GM21447 (cell line): ENCODE data around the gene PTK6.
"Not testable (repeated sequence)": the region's sequence is repeated elsewhere in the genome, so short reads cannot be mapped to it uniquely, and the experiment has no call there.

Experiments
- ATAC-seq: cut with Tn5 transposase; IDR thresholded peaks from one replicate; pipeline ENCODE4 v1.9.1; 2021; ENCODE audit not compliant: unreplicated experiment

PTK6 gene

GRCh38 chr20:63482021-63482587 is 55.1 kb downstream of the PTK6 start:
- no peak for ATAC-seq

- no peak for ATAC-seq
Measured at GRCh38 chr20:63481503-63481902, 55.7 kb downstream of the PTK6 start.

- not testable (repeated sequence) for ATAC-seq
Measured at GRCh38 chr20:63479695-63480419, 57.3 kb downstream of the PTK6 start.

GRCh38 chr20:63478346-63479302 is 58.6 kb downstream of the PTK6 start:
- no peak for ATAC-seq
